K562 (cell line): Measurements from ENCODE around the gene STK17A. TPM values are rescaled to one million over a fixed set of nuclear protein-coding genes. Genes with fewer than 3 reads are reported as not detected.

ENCODE experiments used
- ATAC-seq: fragments of 200-7000 bp; cut with Tn5 transposase; 3 replicates; pipeline ENCODE4 v1.9.1; 2020; ENCODE audit warnings: moderate library complexity
- BruUV-seq: library from RNA; stranded (reverse); fragments of 400-500 nt; replicated peaks from 2 replicates; lab custom pipeline; 2021; lab: Mats Ljungman, UMichigan
- CTCF ChIA-PET: fragments of 300-600 bp; formaldehyde crosslinking; extraction: SDS; loops from one replicate; lab custom pipeline; 2021; ENCODE audit warnings: low intra/inter-chr PET ratio; lab: Yijun Ruan, JAX
- POLR2A ChIA-PET: fragments of 300-600, 350-650 bp; sonication (Branson Sonifier 250); formaldehyde crosslinking; extraction: SDS; loops from one replicate; lab custom pipeline; 2021; ENCODE audit warnings: antibody characterized with exemption, inconsistent platforms; lab: Yijun Ruan, JAX
- DNase-seq, 4 experiments: peaks; one replicate each; pipeline versions ENCODE4 v3.0.0 to v3.0.0-alpha.2; 2011 to 2018; ENCODE audit warnings: low spot score in 3 of 4, mixed read lengths in 3 of 4; ENCODE audit errors: extremely low read depth in 1 of 4
- FAIRE-seq: peaks from 2 replicates; lab custom pipeline; 2011; peaks lifted over from hg19 to GRCh38; lab: Jason Lieb, UNC
- H2AFZ ChIP-seq: 2 replicates; pipeline ENCODE4 v1.6.0; 2011; ENCODE audit warnings: low read depth, low read length, control low read depth, inconsistent platforms
- H3K27ac ChIP-seq: fragments of 200-600 bp; 3 replicates; pipeline ENCODE4 v1.8.0; 2011; ENCODE audit warnings: low read depth, mild to moderate bottlenecking, control low read depth, inconsistent platforms, low read length, moderate library complexity, mixed read lengths; ENCODE audit errors: extremely low read depth
- H3K27me3 ChIP-seq, 2 experiments: fragments of 300-600 bp in 1 of 2; 2 replicates in 1 of 2; 3 replicates in 1 of 2; pipeline versions ENCODE4 v1.6.0 to v1.8.0; 2011; ENCODE audit warnings: inconsistent platforms in 2 of 2, low read length in 2 of 2, mild to moderate bottlenecking in 1 of 2, mixed read lengths in 1 of 2, moderate library complexity in 1 of 2; ENCODE audit not compliant: control insufficient read depth in 2 of 2, insufficient read depth in 2 of 2
- H3K36me3 ChIP-seq: fragments of 300-600 bp; 3 replicates; pipeline ENCODE4 v1.8.0; 2011; ENCODE audit warnings: mild to moderate bottlenecking, low read length, inconsistent platforms; ENCODE audit not compliant: control insufficient read depth, insufficient read depth
- H3K4me1 ChIP-seq, 2 experiments: fragments of 200-600 bp in 1 of 2; replicated peaks in 1 of 2; 2 replicates in 1 of 2; 3 replicates in 1 of 2; pipeline versions ENCODE4 v1.5.1 to v1.8.0; 2011; ENCODE audit warnings: inconsistent platforms in 2 of 2, low read length in 2 of 2, mild to moderate bottlenecking in 1 of 2, mixed read lengths in 1 of 2, moderate library complexity in 1 of 2; ENCODE audit not compliant: control insufficient read depth in 2 of 2, insufficient read depth in 2 of 2
- H3K4me2 ChIP-seq: 2 replicates; pipeline ENCODE4 v1.6.1; 2011; ENCODE audit warnings: low read length, control low read depth, inconsistent platforms, mixed read lengths; ENCODE audit not compliant: insufficient read depth
- H3K4me3 ChIP-seq: fragments of 200-600 bp; sonication (generic), shearing (Covaris generic); 2 replicates; pipeline ENCODE4 v1.5.1; 2016; ENCODE audit warnings: control low read depth, inconsistent platforms
- H3K79me2 ChIP-seq: fragments of 200-600 bp; 3 replicates; pipeline ENCODE4 v1.8.0; 2011; ENCODE audit warnings: low read length, inconsistent platforms; ENCODE audit not compliant: control insufficient read depth, insufficient read depth
- H3K9ac ChIP-seq, 2 experiments: 2 replicates each; pipeline versions ENCODE4 v1.6.0 to v1.6.1; 2011; ENCODE audit warnings: low read depth in 2 of 2, low read length in 2 of 2, control low read depth in 1 of 2, inconsistent platforms in 1 of 2, mild to moderate bottlenecking in 1 of 2, mixed read lengths in 1 of 2; ENCODE audit not compliant: insufficient read depth in 1 of 2
- H3K9me1 ChIP-seq: one replicate; pipeline ENCODE4 v1.6.0; 2011; ENCODE audit warnings: inconsistent platforms, mild to moderate bottlenecking, low read length, moderate library complexity; ENCODE audit not compliant: control insufficient read depth, insufficient read depth
- H3K9me3 ChIP-seq: replicated peaks from 2 replicates; pipeline ENCODE4 v1.5.1; 2011; ENCODE audit warnings: low read depth, low read length, inconsistent platforms; ENCODE audit not compliant: control insufficient read depth, insufficient read depth
- H4K20me1 ChIP-seq: replicated peaks from 2 replicates; pipeline ENCODE4 v1.6.1; 2011; ENCODE audit warnings: low read length, inconsistent platforms, mixed read lengths; ENCODE audit not compliant: control insufficient read depth, insufficient read depth
- E2F3 ChIP-seq: fragments of 250-450 bp; sonication (Bioruptor Pico); IDR thresholded peaks from 2 replicates; pipeline ENCODE4 v1.4.0; 2020; ENCODE audit warnings: mild to moderate bottlenecking
- E2F5 ChIP-seq: sonication (generic); formaldehyde crosslinking; IDR thresholded peaks from 2 replicates; pipeline ENCODE4 v1.8.0; 2022; ENCODE audit warnings: mild to moderate bottlenecking, missing genetic modification reagents
- EGR1 ChIP-seq: fragments of 450-650 bp; conservative IDR thresholded peaks from 2 replicates; pipeline ENCODE4 v1.6.1; 2017; ENCODE audit warnings: mild to moderate bottlenecking
- ELF2 ChIP-seq: fragments of 250-450 bp; sonication (Bioruptor Pico); IDR thresholded peaks from 2 replicates; pipeline ENCODE4 v1.5.0; 2021; ENCODE audit warnings: mild to moderate bottlenecking
- HMG20A ChIP-seq: fragments of 450-650 bp; formaldehyde crosslinking; conservative IDR thresholded peaks from 2 replicates; pipeline ENCODE4 v1.4.0; 2020; ENCODE audit warnings: mild to moderate bottlenecking, mixed read lengths
- POLR2AphosphoS5 ChIP-seq: IDR thresholded peaks from 2 replicates; pipeline ENCODE4 v1.6.1; 2011; ENCODE audit warnings: mild to moderate bottlenecking, low read depth, low read length, moderate library complexity; ENCODE audit not compliant: control insufficient read depth, insufficient read depth
- PTTG1 ChIP-seq: fragments of 450-650 bp; IDR thresholded peaks from 2 replicates; pipeline ENCODE4 v1.6.1; 2016; ENCODE audit warnings: low read depth, mild to moderate bottlenecking, missing genetic modification characterization, missing compliant biosample characterization
- PYGO2 ChIP-seq: fragments of 450-650 bp; IDR thresholded peaks from 2 replicates; pipeline ENCODE4 v1.6.1; 2016; ENCODE audit warnings: mild to moderate bottlenecking, missing genetic modification characterization, moderate library complexity, missing compliant biosample characterization
- RAD21 ChIP-seq, 2 experiments: fragments of 250-450 bp in 1 of 2; fragments of 450-650 bp in 1 of 2; sonication (Bioruptor Pico) in 1 of 2; formaldehyde crosslinking in 1 of 2; IDR thresholded peaks in 1 of 2; conservative IDR thresholded peaks in 1 of 2; 2 replicates each; pipeline versions ENCODE4 v1.4.0 to v1.8.0; 2020 to 2022; ENCODE audit warnings: mild to moderate bottlenecking in 2 of 2, moderate library complexity in 1 of 2
- RCOR1 ChIP-seq, 2 experiments: IDR thresholded peaks; 2 replicates each; pipeline ENCODE4 v1.6.1; 2012; ENCODE audit warnings: low read depth in 2 of 2, low read length in 2 of 2, borderline replicate concordance in 1 of 2, improper control_type of control experiment in 1 of 2
- SIN3A ChIP-seq, 2 experiments: fragments of 150-350 bp in 1 of 2; IDR thresholded peaks; 2 replicates each; pipeline ENCODE4 v1.6.1; 2011 to 2016; ENCODE audit warnings: borderline replicate concordance in 2 of 2, low read depth in 2 of 2, low read length in 2 of 2, mild to moderate bottlenecking in 2 of 2, moderate library complexity in 2 of 2; ENCODE audit not compliant: control insufficient read depth in 1 of 2
- SMARCE1 ChIP-seq: fragments of 450-650 bp; IDR thresholded peaks from 2 replicates; pipeline ENCODE4 v1.7.1; 2016; ENCODE audit warnings: mild to moderate bottlenecking
- SMC3 ChIP-seq: conservative IDR thresholded peaks from 2 replicates; pipeline ENCODE4 v1.6.1; 2011; ENCODE audit warnings: low read depth, low read length, improper control_type of control experiment; ENCODE audit not compliant: insufficient read depth
- SREBF2 ChIP-seq: sonication (generic); formaldehyde crosslinking; IDR thresholded peaks from 2 replicates; pipeline ENCODE4 v1.4.0; 2020; ENCODE audit warnings: mild to moderate bottlenecking, missing genetic modification reagents
- YBX1 ChIP-seq: fragments of 450-650 bp; IDR thresholded peaks from 2 replicates; pipeline ENCODE4 v1.7.1; 2016; ENCODE audit warnings: mild to moderate bottlenecking
- ZNF3 ChIP-seq: fragments of 250-450 bp; sonication (Bioruptor Pico); IDR thresholded peaks from 2 replicates; pipeline ENCODE4 v1.5.0; 2021; ENCODE audit warnings: mild to moderate bottlenecking, moderate library complexity
- ZNF57 ChIP-seq: fragments of 450-650 bp; formaldehyde crosslinking; IDR thresholded peaks from 2 replicates; pipeline ENCODE4 v1.4.0; 2020; ENCODE audit warnings: mild to moderate bottlenecking, moderate library complexity
- whole genome bisulfite sequencing: fragments of 100-300 bp; shearing (Covaris generic); methylation state at CpG from one replicate; pipeline ENCODE4 v1.1.6; 2016; ENCODE audit warnings: low coverage, mixed read lengths; ENCODE audit not compliant: insufficient coverage; ENCODE audit errors: missing lambda C conversion rate; 5-methylcytosine and 5-hydroxymethylcytosine counted together
- in situ Hi-C: fragments of 300-500 bp; cut with MboI; formaldehyde crosslinking; loops from 4 replicates; pipeline ENCODE4 v1.15.0; 2018; ENCODE audit warnings: inconsistent platforms, mixed read lengths
- intact Hi-C: fragments of 100-400 bp; cut with micrococcal nuclease; formaldehyde crosslinking; loops from 2 replicates; pipeline ENCODE4 v1.14.2; 2022
- polyA plus RNA-seq, 8 experiments: library from polyadenylated mRNA; depleted of rRNA in 4 of 8; stranded (reverse) in 5 of 8; unstranded in 3 of 8; fragments of >200 nt; fragmentation: Nextera tagmentation in 2 of 8; fragmentation: Illumina TruSeq in 1 of 8; extraction: Ambion mirVana in 2 of 8; extraction: Trizol in 1 of 8; gene quantifications; 2 replicates each; pipeline versions ENCODE4 v1.2.1 to v1.2.3, GENCODE V29; 2011 to 2014; ENCODE audit warnings: inconsistent platforms in 1 of 8, missing spikeins in 1 of 8
- total RNA-seq, 7 experiments: library from RNA; depleted of rRNA in 6 of 7; stranded (reverse); fragments of >200 nt in 6 of 7; fragmentation: Illumina TruSeq in 2 of 7; extraction: Trizol in 2 of 7; gene quantifications; 2 replicates each; pipeline versions ENCODE4 v1.2.1 to v1.2.3, GENCODE V29; 2011 to 2021; ENCODE audit warnings: low replicate concordance in 1 of 7
- TF ChIP-seq, protein P1 (sequence below): sonication (generic); formaldehyde crosslinking; IDR thresholded peaks from 2 replicates; pipeline ENCODE4 v1.8.0; 2022; ENCODE audit warnings: mild to moderate bottlenecking, missing genetic modification reagents, borderline replicate concordance

Gene STK17A
- total and polyA plus RNA-seq, 9 of the 15 experiments (the other 6 are each of a cell fraction or from before 2014, with no cell fraction given), result 3.4 to 16.3 (median 13.2) TPM

DNA sequence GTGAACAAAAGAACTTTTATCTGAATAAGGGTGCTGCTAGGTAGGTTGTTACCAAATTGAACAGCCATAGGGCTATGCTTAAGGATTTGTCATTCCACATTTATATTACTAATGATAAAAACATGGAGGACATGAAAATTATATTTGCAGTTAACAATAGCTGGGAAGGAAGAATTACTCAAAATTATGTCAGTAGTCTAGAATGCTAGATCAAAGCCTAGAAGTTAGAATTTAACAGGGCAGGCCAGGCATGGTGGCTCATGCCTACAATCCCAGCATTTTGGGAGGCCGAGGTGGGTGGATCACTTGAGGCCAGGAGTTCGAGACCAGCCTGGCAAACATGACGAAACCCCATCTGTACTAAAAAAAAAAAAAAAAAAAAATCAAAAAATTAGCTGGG, 9.4 kb downstream of the STK17A start:
- CTCF ChIA-PET, result no interaction called here
- Histone ChIP-seq H3K4me2 (no peak overlapping the region), H3K79me2 (peaks cover 50% of the 10 kb centered on the region), H3K4me1 (no peaks in the 10 kb centered on the region), H3K9ac (no peak overlapping the region), H3K27me3 (no peaks in the 10 kb centered on the region), H3K27ac (no peak overlapping the region), H3K9me3 (no peaks in the 10 kb centered on the region), H3K36me3 (peaks cover 7% of the 10 kb centered on the region; the same call in 1 of the 3 replicates), H3K4me3 (no peak overlapping the region), H2AFZ (no peak overlapping the region), H4K20me1 (no peaks in the 10 kb centered on the region; the same call in 1 of the 2 replicates), H3K9me1 (no peaks in the 10 kb centered on the region)
- 89% methylated on average over 3 of the region's 3 CpGs for WGBS
- FAIRE-seq (no peak), ATAC-seq (no peak), DNase-seq (no peak)
- intact Hi-C loops (no loop called here), in situ Hi-C loops (no loop called here)
- BruUV-seq, result no TSS peak
- no peak for TF ChIP-seq YBX1
- no peak for TF ChIP-seq E2F5 (CRISPR knock-in tag)
- TF ChIP-seq ZNF3 (CRISPR knock-in tag), result no peak
- TF ChIP-seq HMG20A (CRISPR knock-in tag), result no peak
- TF ChIP-seq PYGO2 (tag), result no peak
- no peak for TF ChIP-seq SIN3A (IDR thresholded peaks at IDR 0.05; ENCODE audit: borderline replicate concordance in 2 of 2, control insufficient read depth in 1 of 2, low read depth in 2 of 2, low read length in 2 of 2)
- TF ChIP-seq RCOR1 (IDR thresholded peaks at IDR 0.05; ENCODE audit: borderline replicate concordance in 1 of 2, low read depth in 2 of 2, low read length in 2 of 2), result no peak
- TF ChIP-seq SMC3, result no peak
- no peak for TF ChIP-seq E2F3 (CRISPR knock-in tag)
- TF ChIP-seq POLR2AphosphoS5, result no peak
- TF ChIP-seq EGR1, result no peak
- no peak for TF ChIP-seq RAD21 (CRISPR knock-in tag; conservative IDR thresholded peaks at IDR 0.05 in 1 of 2, IDR thresholded peaks at IDR 0.05 in 1 of 2)
- TF ChIP-seq, protein P1, sequence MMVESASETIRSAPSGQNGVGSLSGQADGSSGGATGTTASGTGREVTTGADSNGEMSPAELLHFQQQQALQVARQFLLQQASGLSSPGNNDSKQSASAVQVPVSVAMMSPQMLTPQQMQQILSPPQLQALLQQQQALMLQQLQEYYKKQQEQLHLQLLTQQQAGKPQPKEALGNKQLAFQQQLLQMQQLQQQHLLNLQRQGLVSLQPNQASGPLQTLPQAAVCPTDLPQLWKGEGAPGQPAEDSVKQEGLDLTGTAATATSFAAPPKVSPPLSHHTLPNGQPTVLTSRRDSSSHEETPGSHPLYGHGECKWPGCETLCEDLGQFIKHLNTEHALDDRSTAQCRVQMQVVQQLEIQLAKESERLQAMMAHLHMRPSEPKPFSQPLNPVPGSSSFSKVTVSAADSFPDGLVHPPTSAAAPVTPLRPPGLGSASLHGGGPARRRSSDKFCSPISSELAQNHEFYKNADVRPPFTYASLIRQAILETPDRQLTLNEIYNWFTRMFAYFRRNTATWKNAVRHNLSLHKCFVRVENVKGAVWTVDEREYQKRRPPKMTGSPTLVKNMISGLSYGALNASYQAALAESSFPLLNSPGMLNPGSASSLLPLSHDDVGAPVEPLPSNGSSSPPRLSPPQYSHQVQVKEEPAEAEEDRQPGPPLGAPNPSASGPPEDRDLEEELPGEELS (CRISPR knock-in tag), result no peak
- no peak for TF ChIP-seq SMARCE1
- TF ChIP-seq ZNF57 (CRISPR knock-in tag), result no peak
- no peak for TF ChIP-seq ELF2 (CRISPR knock-in tag)
- no peak for TF ChIP-seq SREBF2
- no peak for TF ChIP-seq PTTG1 (tag)
- POLR2A ChIA-PET, result interaction anchor here (0.6 kb wide), 1 partner anchor 137 kb away, joined by 3 read pairs; the partner anchor contains the start of gene COA1
